IPS DF 4.7 (cell line): Measurements from ENCODE around the gene COTL1.

ENCODE experiments used
- DNase-seq: peaks from one replicate; pipeline ENCODE4 v3.0.0-alpha.2; 2013; ENCODE audit warnings: low spot score; ENCODE audit errors: extremely low read depth

Gene COTL1

DNA sequence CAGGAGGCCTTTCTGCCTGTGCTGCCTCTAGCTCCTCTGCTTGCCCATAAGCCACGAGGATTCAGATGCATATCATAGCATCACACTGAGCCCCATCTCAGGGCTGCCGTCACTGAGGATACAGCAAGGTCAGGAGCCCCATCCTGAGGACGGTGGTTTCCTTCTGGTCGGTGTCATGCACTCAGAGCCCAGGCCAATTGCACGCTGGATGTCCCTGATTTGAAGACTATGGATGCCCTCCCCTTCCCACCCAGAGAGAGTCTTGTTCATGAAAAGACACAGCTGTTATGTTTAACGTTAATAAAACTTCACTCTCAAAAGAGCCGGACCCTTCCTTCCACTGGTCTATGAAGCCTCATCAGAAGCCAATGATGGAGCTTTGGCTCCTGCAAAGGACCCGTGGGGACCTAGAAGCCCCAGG lies 19.9 kb downstream of the COTL1 start:
- DNase-seq: no peak

GRCh38 chr16:84597528-84597896 lies 20.4 kb downstream of the COTL1 start:
- no peak for DNase-seq

DNA sequence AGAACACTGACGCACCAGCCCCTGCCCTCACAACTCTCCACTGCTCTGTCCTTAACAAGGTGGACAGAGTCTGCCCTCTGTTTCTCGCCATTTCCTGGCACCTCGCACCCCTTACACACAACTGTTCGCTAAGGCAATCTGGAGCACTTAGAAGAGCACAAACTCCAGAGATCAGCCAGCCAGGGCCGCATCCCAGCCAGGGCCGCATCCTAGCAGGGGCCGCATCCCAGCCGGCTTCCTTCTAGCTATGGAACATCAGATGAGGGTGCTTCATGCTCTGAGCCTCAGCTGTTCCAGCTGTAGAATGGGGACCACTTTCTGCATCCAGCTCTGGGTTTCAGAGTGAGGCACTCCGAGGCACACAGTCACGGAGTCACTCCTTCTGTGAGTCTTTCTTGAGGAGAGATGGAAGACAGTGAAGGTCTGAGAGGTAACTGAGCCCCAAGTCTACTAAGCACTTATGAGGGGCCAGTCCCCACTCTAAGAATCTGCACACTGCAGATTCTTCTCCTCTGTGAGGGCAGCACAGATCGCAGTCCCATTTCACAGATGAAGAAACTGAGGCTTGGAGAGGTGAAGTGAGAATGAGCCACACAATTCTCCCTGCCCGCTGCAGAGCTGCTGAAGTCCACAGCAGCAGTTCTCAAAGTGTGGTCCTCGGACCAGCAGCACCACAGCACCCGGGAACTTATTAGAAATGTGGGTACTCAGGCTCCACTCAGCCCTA lies 20.9 kb downstream of the COTL1 start:
- DNase-seq: no peak

- DNase-seq: no peak
These were observed 21.7 kb downstream of the COTL1 start for GRCh38 chr16:84596161-84596560.

GRCh38 chr16:84595052-84595481 lies 22.8 kb downstream of the COTL1 start:
- no peak for DNase-seq

DNA sequence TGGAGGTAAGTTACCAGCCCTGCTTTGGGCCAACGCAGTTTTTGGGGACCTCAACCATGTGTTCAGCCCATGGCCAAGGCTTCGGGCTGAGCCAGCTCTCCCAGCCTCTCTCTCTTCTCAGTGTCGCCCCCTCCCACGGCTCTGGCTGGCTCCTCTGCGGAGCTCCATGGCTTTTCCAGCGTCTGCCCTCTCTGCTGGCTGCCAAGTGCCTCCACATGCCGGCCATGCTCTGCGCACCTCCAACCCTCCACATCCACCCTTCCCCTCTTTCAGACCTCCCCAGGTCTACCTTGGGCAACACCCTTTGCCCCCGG lies 23.2 kb downstream of the COTL1 start:
- no peak for DNase-seq

DNA sequence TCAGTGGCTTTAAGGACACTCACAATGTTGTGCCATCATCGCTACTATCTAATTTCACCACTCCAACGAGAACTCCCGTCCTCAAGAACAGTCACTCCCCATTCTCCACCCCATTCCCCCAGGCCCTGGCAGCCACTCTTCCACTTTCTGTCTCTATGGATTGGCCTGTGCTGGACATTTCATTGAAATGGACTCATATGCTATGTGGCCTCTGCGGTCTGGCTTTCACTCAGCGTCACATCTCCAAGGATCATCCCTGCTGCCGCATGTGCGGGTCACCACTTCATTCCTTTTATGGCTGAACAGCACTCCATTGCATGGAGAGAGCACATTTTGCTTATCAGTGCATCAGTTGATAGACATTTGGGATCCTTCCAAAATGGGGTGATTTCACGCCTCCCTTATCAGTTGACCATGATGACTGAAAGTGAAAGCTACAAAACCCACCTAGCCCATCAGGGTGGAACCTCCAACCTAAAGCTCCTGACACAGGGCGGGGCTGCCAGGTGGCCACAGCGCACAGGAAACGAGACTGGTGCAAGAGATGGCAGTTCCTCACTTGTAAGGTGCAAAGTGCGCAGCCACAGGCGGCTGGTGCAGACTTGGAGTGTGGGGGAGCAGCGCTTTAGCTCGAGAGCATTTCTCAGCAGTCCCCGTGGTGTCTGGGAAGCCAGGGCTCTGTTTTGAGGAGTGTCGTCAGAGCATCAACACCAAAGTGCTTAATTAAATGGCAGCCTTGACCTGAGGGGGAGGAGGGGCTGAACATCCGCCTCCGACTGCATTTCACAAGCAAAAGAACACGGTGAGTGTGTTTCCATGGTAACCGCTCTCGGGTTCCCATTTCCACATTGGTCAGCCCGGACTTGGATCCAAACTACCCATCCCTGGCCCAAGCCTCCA lies 23.8 kb downstream of the COTL1 start:
- DNase-seq: no peak

DNA sequence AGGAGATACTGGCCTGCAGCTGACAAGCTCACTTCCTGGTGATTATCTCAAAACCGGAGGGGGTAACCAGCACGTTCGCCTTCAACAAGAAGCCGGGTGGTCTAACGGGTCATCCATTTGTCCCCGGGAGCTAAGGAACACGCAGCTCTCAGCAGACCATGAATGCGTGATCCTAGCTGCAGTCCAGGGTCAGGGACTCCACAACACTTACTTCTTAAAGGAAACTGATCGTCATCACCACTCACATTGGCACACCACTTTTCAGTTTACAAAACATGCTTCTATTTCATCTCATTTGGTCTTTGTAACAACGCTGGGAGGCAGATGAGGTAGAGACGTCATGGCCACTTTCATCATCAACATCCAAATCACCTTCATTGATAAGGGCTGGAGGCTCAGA lies 25.2 kb downstream of the COTL1 start:
- DNase-seq: no peak

- DNase-seq: no peak
These were observed 27.7 kb downstream of the COTL1 start for GRCh38 chr16:84589975-84590719.

GRCh38 chr16:84588991-84589390 lies 28.9 kb downstream of the COTL1 start:
- no peak for DNase-seq

DNA sequence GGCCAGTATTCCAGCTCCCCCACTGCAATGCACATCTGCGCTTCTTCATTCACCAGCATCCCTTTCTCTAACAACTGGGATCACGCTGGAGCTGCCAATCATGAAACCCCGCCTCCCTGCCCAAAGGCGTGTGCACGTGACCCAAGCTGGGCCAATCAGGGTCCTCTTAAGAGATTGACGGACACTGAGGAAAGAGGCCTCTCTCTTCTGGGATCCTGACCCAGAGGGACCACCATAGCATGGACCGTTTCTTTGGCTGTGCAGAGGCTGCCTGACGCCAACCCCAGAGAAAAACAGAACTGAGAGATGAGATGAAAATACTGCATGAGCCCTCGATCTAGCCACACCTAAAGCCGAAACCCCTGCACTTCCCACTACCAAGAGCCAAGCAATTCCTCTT lies 32.0 kb downstream of the COTL1 start:
- DNase-seq: no peak

DNA sequence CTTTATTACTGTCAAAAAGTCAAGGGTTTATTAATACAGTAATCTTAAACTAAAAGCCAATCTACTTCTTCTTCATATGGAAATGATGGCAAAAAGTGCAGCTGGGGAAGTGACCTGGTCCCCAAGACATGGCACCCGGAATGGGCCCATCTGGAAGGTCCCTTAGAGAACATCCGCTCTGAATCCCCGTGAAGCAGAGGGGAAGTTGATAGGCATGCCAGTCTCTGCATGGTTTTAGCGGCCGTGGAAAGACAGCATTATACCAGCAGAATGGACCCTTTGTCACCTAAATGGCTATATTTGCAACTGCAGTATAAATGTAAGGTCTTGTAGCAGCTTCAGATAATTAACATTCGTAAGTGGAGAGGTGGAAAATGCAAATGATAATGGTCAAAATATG lies 32.4 kb downstream of the COTL1 start:
- DNase-seq: no peak

GRCh38 chr16:84584678-84585077 lies 33.2 kb downstream of the COTL1 start:
- no peak for DNase-seq

DNA sequence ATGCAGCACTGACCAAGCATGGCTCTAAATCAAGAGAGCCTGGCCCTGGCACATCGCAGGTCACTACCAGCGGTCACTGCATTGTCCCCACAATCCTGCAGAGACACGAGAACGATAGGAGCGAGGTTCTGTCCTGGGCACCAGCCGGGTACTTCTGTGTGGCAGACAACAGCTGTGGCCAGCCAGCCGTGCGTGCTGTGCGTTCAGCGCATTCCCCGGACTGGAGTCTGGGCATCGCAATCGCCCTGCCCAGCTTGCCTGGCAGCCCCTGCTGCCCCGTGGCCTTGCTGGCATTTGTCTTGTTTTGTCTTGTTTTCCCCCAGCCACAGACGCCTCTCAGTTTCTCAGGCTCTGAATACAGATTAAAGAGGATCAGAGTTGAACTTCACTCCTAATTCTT lies 33.9 kb downstream of the COTL1 start:
- no peak for DNase-seq

- no peak for DNase-seq
These were observed 34.8 kb downstream of the COTL1 start for GRCh38 chr16:84582958-84583516.

- DNase-seq: no peak
These were observed 36.7 kb downstream of the COTL1 start for GRCh38 chr16:84581158-84581557.

GRCh38 chr16:84579936-84580335 lies 37.9 kb downstream of the COTL1 start:
- DNase-seq: no peak

DNA sequence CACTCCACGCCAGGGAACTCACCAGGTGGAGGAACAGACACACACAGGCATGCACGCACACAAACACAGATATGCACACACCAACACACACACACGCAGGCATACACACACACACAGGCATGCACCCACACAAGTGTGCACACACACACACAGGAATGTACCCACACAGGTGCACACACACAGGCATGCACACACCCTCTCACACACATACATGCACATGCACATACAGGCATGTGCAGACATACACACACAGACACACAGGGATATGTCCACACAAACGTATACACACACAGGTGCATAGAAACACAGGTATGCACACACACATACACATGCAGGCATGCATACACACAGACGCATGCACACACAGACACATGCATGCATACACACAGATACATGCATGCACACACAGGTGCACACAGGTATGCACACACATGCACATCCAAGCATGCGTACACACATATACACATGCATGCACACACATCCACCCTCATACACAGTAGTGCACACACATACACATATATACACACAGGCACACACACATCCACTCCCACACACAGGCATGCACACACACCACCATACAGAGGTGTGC lies 39.2 kb downstream of the COTL1 start:
- no peak for DNase-seq

GRCh38 chr16:84577034-84577803 lies 40.7 kb downstream of the COTL1 start:
- no peak for DNase-seq

DNA sequence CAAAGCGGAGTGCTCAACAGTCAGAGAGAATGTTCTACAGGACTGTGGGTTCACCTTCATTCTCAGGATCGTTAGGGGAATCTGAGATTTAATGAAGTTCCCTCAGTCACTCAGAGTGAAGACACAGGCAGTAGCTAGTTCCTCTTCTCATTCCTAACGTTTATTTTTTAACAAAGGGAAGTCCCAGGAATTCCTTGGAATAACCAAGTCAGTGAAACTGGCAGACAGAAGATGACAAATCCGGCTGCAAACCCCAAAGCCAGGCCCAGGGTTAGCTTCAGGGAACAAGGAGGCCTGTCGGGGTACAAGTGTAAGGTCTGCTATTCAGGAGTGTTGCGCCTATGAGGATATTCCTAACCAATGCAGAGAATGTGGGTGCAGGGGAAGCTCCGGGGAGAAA lies 42.0 kb downstream of the COTL1 start:
- DNase-seq: no peak

DNA sequence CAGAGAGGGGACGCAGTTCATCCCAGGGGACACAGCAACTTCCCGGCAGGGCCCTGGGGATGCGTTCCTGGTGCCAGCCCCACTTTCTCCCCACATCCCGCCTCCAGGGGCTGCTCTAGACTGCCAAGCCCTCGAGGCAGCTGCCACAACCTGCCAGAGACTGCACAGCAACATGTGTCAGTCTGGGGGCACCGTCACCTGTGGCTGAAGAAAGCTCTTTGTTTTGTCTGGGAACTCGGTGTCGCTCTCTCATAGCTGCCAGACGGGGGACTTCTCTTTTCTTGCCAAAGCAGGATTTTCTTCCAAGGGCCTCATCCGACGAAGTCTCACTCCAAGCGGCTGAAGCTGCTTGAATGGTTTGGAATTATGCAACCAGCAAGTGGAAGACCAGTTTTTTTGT lies 43.7 kb downstream of the COTL1 start:
- no peak for DNase-seq
